ENCODE measurements around the gene OTUB1.

Gene OTUB1

DNA sequence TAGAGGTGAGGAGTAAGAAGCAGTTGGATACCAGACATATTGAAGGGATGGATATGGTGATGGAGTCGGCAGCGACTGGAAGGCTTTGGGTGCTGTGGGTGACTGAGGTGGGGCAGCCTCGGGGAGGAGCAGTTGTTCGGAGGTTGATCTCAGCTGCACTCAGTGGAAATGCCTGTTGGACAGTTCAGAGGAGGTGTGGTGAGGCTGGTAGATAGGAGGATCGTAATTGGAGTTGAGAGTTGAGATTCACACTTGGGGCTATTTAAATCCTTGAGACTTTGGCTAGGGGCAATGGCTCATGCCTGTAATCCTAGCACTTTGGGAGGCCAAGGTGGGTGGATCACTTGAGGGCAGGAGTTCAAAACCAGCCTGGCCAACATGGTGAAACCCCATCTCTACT, 6.9 kb downstream of the OTUB1 start:
- Histone ChIP-seq H3K9me3 (ENCODE audit: insufficient read depth, low read length) (no peaks in the 10 kb centered on the region), H3K4me2 (ENCODE audit: low read depth, low read length, poor library complexity, severe bottlenecking) (no peak overlapping the region), H3K79me2 (ENCODE audit: insufficient read depth, low read length) (peaks cover 4% of the 10 kb centered on the region; the same call in 1 of the 2 replicates), H3K9ac (ENCODE audit: low read length) (no peak overlapping the region), H4K20me1 (ENCODE audit: low read depth, low read length) (no peaks in the 10 kb centered on the region), H2AFZ (ENCODE audit: low read depth, low read length, severe bottlenecking) (no peak overlapping the region), H3K4me3 (ENCODE audit: insufficient read depth, low read length, poor library complexity, severe bottlenecking) (no peak overlapping the region), H3F3A (ENCODE audit: insufficient read depth) (no peaks in the 10 kb centered on the region), H3K9me2 (replicated peaks; ENCODE audit: insufficient read depth, low read length) (no peaks in the 10 kb centered on the region), H3K27me3 (ENCODE audit: low read length) (no peaks in the 10 kb centered on the region), H3K36me3 (ENCODE audit: low read length) (no peaks in the 10 kb centered on the region), H3K27ac (ENCODE audit: low read depth, low read length) (no peak overlapping the region)
- TF ChIP-seq EZH2phosphoT487 (conservative IDR thresholded peaks at IDR 0.05; ENCODE audit: low read length) = no peak
- TF ChIP-seq, protein P1, sequence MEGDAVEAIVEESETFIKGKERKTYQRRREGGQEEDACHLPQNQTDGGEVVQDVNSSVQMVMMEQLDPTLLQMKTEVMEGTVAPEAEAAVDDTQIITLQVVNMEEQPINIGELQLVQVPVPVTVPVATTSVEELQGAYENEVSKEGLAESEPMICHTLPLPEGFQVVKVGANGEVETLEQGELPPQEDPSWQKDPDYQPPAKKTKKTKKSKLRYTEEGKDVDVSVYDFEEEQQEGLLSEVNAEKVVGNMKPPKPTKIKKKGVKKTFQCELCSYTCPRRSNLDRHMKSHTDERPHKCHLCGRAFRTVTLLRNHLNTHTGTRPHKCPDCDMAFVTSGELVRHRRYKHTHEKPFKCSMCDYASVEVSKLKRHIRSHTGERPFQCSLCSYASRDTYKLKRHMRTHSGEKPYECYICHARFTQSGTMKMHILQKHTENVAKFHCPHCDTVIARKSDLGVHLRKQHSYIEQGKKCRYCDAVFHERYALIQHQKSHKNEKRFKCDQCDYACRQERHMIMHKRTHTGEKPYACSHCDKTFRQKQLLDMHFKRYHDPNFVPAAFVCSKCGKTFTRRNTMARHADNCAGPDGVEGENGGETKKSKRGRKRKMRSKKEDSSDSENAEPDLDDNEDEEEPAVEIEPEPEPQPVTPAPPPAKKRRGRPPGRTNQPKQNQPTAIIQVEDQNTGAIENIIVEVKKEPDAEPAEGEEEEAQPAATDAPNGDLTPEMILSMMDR (IDR thresholded peaks at IDR 0.05; ENCODE audit: insufficient read depth, low read length, poor library complexity, severe bottlenecking) = no peak

DNA sequence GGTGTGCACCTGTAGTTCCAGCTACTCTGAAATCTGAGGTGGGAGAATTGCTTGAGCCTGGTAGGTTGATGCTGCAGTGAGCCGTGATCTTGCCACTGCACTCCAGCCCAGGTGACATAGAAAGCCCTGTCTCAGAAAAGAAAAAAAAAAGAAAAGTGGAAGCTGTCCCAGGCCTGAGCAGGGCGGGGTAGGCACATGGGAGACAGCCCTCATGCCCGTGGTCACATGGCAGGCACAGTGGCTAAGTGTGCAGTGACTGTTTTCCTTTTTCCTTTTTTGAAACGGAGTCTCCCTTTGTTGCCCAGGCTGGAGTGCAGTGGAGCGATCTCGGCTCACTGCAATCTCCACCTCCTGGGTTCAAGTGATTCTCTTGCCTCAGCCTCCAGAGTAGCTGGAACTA, 7.8 kb downstream of the OTUB1 start:
- no peaks in the 10 kb centered on the region for H3K79me2 ChIP-seq (ENCODE audit: insufficient read depth, low read length)
- no peak overlapping the region for H3K9ac ChIP-seq (ENCODE audit: low read length)
- H3F3A ChIP-seq (ENCODE audit: insufficient read depth) = no peaks in the 10 kb centered on the region
- H3K4me2 ChIP-seq (ENCODE audit: low read depth, low read length, poor library complexity, severe bottlenecking) = no peak overlapping the region
- no peaks in the 10 kb centered on the region for H4K20me1 ChIP-seq (ENCODE audit: low read depth, low read length)
- no peak overlapping the region for H3K27ac ChIP-seq (ENCODE audit: low read depth, low read length)
- H3K36me3 ChIP-seq (ENCODE audit: low read length) = no peaks in the 10 kb centered on the region
- no peaks in the 10 kb centered on the region for H3K9me2 ChIP-seq (replicated peaks; ENCODE audit: insufficient read depth, low read length)
- TF ChIP-seq, protein P1 (IDR thresholded peaks at IDR 0.05; ENCODE audit: insufficient read depth, low read length, poor library complexity, severe bottlenecking) = no peak
- no peak for TF ChIP-seq EZH2phosphoT487 (conservative IDR thresholded peaks at IDR 0.05; ENCODE audit: low read length)
- H3K27me3 ChIP-seq (ENCODE audit: low read length) = no peaks in the 10 kb centered on the region
- no peak overlapping the region for H3K4me3 ChIP-seq (ENCODE audit: insufficient read depth, low read length, poor library complexity, severe bottlenecking)
- no peak overlapping the region for H2AFZ ChIP-seq (ENCODE audit: low read depth, low read length, severe bottlenecking)
- H3K9me3 ChIP-seq (ENCODE audit: insufficient read depth, low read length) = no peaks in the 10 kb centered on the region

DNA sequence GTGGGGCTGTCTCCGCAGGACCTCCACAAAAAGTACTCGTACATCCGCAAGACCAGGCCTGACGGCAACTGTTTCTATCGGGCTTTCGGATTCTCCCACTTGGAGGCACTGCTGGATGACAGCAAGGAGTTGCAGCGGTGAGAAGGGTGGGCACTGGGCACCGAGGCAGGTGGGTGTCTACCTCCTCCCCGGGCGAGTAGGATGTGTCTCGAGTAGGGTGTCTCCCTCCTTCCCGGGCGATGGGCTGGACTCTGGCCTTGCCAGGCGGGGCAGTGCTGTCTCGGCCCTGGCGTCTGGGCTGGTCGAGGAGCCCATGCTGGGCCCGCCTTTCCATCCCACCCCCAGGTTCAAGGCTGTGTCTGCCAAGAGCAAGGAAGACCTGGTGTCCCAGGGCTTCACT, 10.3 kb downstream of the OTUB1 start:
- no peak overlapping the region for H3K9ac ChIP-seq (ENCODE audit: low read length)
- no peaks in the 10 kb centered on the region for H3K9me3 ChIP-seq (ENCODE audit: insufficient read depth, low read length)
- H3K4me3 ChIP-seq (ENCODE audit: insufficient read depth, low read length, poor library complexity, severe bottlenecking) = no peak overlapping the region
- no peaks in the 10 kb centered on the region for H3K36me3 ChIP-seq (ENCODE audit: low read length)
- TF ChIP-seq EZH2phosphoT487 (conservative IDR thresholded peaks at IDR 0.05; ENCODE audit: low read length) = no peak
- TF ChIP-seq, protein P1 (IDR thresholded peaks at IDR 0.05; ENCODE audit: insufficient read depth, low read length, poor library complexity, severe bottlenecking) = no peak
- no peaks in the 10 kb centered on the region for H3F3A ChIP-seq (ENCODE audit: insufficient read depth)
- no peaks in the 10 kb centered on the region for H3K79me2 ChIP-seq (ENCODE audit: insufficient read depth, low read length)
- H3K27ac ChIP-seq (ENCODE audit: low read depth, low read length) = no peak overlapping the region
- no peaks in the 10 kb centered on the region for H4K20me1 ChIP-seq (ENCODE audit: low read depth, low read length)
- no peak overlapping the region for H2AFZ ChIP-seq (ENCODE audit: low read depth, low read length, severe bottlenecking)
- H3K4me2 ChIP-seq (ENCODE audit: low read depth, low read length, poor library complexity, severe bottlenecking) = no peak overlapping the region
- H3K27me3 ChIP-seq (ENCODE audit: low read length) = no peaks in the 10 kb centered on the region
- no peaks in the 10 kb centered on the region for H3K9me2 ChIP-seq (replicated peaks; ENCODE audit: insufficient read depth, low read length)

All from SU-DHL-6 (cell line).